T-helper 2 cell treated with Interferon-gamma antibody and Interleukin-4, amounts not matched to agents 5 μg/mL and 100 μg/mL, for 36 hours (primary cell): ENCODE measurements around the gene NEB.
"Not testable (repeated sequence)": the region's sequence is repeated elsewhere in the genome, so short reads cannot be mapped to it uniquely, and the experiment has no call there.

Source experiments
- DNase-seq: peaks from one replicate; pipeline ENCODE4 v3.0.0; 2021; ENCODE audit warnings: low spot score
- H3K27ac Mint-ChIP-seq: one replicate; pipeline ENCODE4 v1.8.0; 2021; ENCODE audit warnings: mild to moderate bottlenecking, mixed read lengths
- H3K27me3 Mint-ChIP-seq: one replicate; pipeline ENCODE4 v1.8.0; 2021; ENCODE audit warnings: low read depth, mixed read lengths
- H3K36me3 Mint-ChIP-seq: one replicate; pipeline ENCODE4 v1.8.0; 2021; ENCODE audit warnings: low read depth, mixed read lengths
- H3K4me1 Mint-ChIP-seq: one replicate; pipeline ENCODE4 v1.8.0; 2021; ENCODE audit warnings: low read depth, mixed read lengths
- H3K4me3 Mint-ChIP-seq: one replicate; pipeline ENCODE4 v1.8.0; 2022; ENCODE audit warnings: mild to moderate bottlenecking, moderate library complexity, mixed read lengths
- H3K9me3 Mint-ChIP-seq: one replicate; pipeline ENCODE4 v1.8.0; 2021; ENCODE audit warnings: mixed read lengths

Gene NEB

DNA sequence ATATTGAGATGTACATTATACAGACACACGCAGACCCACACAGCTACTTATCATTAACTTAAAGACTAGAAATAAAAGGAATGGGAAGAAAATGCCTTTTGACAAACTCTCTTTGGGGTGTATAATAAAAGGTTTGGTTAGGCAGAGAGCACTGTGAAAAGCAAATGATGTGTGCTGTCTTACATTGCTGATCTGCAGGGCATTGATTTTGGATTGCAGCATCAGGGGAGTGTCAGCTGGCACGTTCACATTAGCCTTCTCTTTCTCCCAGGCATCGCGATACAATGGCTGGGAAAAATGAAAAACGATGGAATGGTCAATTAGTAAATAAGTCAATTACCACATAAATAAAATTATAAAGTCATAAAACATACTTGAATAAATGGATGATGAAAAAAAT is 153.0 kb downstream of the NEB start:
- not testable (repeated sequence) for DNase-seq, H3K27ac Mint-ChIP-seq, H3K36me3 Mint-ChIP-seq, H3K27me3 Mint-ChIP-seq, H3K4me1 Mint-ChIP-seq, H3K4me3 Mint-ChIP-seq, H3K9me3 Mint-ChIP-seq

DNA sequence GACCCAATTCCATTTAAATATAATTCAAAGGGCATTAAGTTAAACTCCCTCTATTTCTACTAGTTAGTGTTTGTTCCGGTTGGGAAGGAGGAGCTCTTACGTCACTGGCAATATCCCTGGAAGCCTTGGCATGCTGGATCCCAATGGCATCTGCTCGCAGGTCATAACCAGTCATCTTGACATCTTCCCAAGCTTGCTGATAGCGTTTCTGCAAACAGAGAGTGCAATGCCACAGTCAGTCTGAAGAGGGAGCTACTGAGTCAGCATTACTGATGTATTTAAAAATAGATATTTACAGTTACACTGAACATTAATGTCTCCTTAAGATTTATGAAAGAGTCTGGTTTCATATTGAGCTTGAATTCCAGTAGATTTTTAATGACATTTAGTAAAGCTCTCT is 153.6 kb downstream of the NEB start:
- not testable (repeated sequence) for H3K4me1 Mint-ChIP-seq, H3K9me3 Mint-ChIP-seq, H3K4me3 Mint-ChIP-seq

DNA sequence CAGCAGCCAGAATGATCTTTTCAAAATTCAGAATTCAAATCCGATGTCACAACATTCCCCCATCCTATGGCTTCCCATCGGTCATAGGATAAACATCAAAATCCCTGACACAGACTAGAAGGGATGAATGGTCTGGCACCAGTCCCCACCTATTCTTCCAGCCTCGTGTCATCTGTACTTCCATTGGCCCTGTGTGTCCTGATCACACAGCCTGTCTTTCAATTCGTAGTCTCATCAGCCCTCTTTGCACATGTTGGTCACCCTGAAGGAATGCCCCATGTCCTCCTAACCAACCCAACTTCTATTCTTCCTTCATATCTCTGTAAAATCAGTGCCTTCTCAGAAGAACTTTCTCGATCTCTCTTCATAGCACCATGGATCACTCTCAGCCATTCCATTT is 157.2 kb downstream of the NEB start:
- no peaks in the 10 kb centered on the region for H3K4me1 Mint-ChIP-seq
- no peak overlapping the region for H3K27ac Mint-ChIP-seq
- no peaks in the 10 kb centered on the region for H3K9me3 Mint-ChIP-seq
- no peaks in the 10 kb centered on the region for H3K27me3 Mint-ChIP-seq
- H3K4me3 Mint-ChIP-seq: no peak overlapping the region
- no peaks in the 10 kb centered on the region for H3K36me3 Mint-ChIP-seq
- DNase-seq: no peak

More for the DNA sequence above, 153.6 kb downstream of the NEB start:
- DNase-seq, H3K36me3 Mint-ChIP-seq, H3K27ac Mint-ChIP-seq, H3K27me3 Mint-ChIP-seq: not testable (repeated sequence)

DNA sequence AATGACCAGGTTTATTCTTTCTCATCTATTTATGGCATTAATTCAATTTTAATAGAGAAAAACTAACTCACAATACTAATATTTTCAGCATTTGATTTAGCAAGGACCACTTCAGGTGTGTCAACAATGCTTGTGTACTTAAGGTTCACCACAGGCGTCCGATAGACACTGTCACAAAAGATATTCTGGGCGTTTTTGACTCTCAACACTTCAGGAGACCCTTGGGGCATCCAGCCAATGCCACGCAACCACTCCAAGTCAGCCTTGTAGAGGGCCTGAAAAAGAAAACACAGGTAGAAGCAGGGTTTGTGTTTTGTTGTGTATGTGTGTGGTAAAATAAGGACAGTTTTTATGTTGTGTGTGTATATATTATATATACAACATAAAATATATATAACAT is 158.2 kb downstream of the NEB start:
- Mint-ChIP-seq H3K27me3 (no peaks in the 10 kb centered on the region), H3K4me3 (no peak overlapping the region), H3K36me3 (no peaks in the 10 kb centered on the region), H3K4me1 (no peaks in the 10 kb centered on the region), H3K9me3 (no peaks in the 10 kb centered on the region), H3K27ac (no peak overlapping the region)
- no peak for DNase-seq

DNA sequence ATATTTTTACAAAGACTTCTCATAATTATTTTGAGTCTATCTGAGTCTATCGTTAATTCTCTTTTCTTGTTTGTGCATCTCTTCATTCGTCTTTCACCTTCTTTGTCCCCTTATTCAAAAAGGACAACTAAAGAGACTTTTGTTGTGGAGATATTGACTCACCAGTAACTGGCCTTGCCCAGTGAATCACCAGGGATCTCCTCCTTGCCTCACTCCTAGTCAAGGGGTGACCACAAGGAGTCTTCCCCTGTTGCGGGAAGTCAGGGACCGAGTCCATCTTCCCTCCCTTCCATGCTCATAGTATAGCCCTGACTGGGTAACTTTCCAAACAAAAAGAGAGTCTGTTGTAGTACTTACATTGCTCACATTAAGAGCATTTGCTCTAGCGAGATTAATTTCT is 158.9 kb downstream of the NEB start:
- no peaks in the 10 kb centered on the region for H3K36me3 Mint-ChIP-seq
- H3K9me3 Mint-ChIP-seq: no peaks in the 10 kb centered on the region
- no peak overlapping the region for H3K27ac Mint-ChIP-seq
- H3K4me1 Mint-ChIP-seq: no peaks in the 10 kb centered on the region
- DNase-seq: no peak
- no peak overlapping the region for H3K4me3 Mint-ChIP-seq
- H3K27me3 Mint-ChIP-seq: no peaks in the 10 kb centered on the region

DNA sequence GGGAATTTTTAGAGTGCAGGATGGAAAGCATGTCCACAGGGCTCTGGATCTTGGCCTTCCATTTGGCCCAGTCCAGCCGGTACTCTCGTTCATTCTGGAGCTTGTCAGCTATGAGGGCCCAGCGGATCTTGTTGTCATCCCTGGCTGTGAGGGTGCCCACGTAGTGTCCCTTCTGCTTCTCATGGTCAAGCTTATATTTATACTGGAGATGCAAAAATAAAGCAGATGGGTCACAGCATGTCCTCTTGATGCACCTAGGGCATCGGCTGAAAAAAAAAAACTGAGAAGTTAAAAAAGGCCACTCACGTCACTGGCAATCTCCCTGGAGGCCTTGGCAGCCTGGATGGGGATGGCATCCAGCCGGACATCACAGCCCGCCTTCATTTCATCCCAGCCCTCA is 164.1 kb downstream of the NEB start:
- no peak overlapping the region for H3K27ac Mint-ChIP-seq
- DNase-seq: no peak
- H3K9me3 Mint-ChIP-seq: no peaks in the 10 kb centered on the region
- H3K27me3 Mint-ChIP-seq: no peaks in the 10 kb centered on the region
- H3K4me3 Mint-ChIP-seq: no peak overlapping the region
- H3K36me3 Mint-ChIP-seq: no peaks in the 10 kb centered on the region
- H3K4me1 Mint-ChIP-seq: no peaks in the 10 kb centered on the region

DNA sequence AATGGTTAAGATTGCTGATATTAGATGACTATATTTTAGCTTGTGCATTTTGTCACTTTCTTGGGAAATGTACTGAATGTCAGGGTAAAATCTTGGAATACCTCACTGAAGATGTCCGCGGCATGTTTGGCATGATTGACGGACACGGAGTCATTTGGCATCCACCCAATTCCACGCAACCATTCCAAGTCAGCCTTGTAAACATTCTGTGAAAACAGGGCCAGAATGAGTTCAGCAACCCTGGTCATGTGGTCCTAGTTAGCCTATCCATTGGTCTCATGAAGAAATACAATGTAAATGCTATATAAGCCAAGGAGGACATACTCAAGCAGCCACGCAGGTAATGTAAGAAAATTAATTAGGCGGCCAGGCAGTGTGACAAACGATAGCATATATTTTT is 165.1 kb downstream of the NEB start:
- H3K27ac Mint-ChIP-seq: no peak overlapping the region

DNA sequence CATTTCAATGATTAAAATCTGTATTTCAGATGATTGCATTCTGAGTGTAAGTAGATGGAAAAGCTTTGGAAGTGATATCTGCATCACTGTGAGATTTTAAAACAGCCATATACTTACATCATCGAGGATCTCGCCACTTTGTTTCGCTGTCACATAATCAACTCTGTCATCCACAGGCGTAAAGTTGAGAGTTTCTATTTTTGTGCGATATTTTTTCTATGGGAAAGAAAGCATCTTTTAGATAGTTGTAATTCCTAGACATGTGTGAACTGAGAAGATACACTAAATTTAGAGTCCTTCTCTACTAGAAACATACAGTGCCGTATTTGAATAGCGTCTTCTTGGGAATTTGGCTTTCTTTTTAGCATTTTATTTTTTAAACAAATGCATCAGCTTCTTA is 165.8 kb downstream of the NEB start:
- no peak for DNase-seq
- Mint-ChIP-seq H3K9me3 (no peaks in the 10 kb centered on the region), H3K4me3 (no peak overlapping the region), H3K4me1 (no peaks in the 10 kb centered on the region), H3K27ac (no peak overlapping the region), H3K27me3 (no peaks in the 10 kb centered on the region), H3K36me3 (no peaks in the 10 kb centered on the region)

More for the DNA sequence above, 165.1 kb downstream of the NEB start:
- Mint-ChIP-seq H3K9me3 (no peaks in the 10 kb centered on the region), H3K4me3 (no peak overlapping the region), H3K4me1 (no peaks in the 10 kb centered on the region), H3K36me3 (no peaks in the 10 kb centered on the region), H3K27me3 (no peaks in the 10 kb centered on the region)
- no peak for DNase-seq

DNA sequence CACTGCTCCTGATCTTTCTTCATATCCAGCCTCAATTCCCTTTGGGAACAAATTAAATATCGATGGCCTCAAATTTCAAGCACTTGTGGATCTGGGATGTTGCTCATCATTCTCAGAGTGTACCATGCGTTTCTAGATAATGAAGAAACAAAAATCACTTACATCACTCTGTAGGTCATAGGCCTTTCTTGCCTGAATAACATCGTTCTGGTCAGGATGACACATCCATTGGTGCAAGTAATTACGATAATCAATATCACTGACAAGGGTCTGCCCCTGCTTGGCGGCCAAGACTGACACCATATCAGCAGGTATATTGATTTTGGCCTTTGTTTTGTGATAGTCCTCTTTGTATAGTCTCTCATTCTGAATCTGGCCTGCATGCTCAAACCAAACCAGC is 167.3 kb downstream of the NEB start:
- Mint-ChIP-seq H3K4me3 (no peak overlapping the region), H3K36me3 (no peaks in the 10 kb centered on the region), H3K27ac (no peak overlapping the region), H3K27me3 (no peaks in the 10 kb centered on the region), H3K4me1 (no peaks in the 10 kb centered on the region), H3K9me3 (no peaks in the 10 kb centered on the region)
- no peak for DNase-seq

DNA sequence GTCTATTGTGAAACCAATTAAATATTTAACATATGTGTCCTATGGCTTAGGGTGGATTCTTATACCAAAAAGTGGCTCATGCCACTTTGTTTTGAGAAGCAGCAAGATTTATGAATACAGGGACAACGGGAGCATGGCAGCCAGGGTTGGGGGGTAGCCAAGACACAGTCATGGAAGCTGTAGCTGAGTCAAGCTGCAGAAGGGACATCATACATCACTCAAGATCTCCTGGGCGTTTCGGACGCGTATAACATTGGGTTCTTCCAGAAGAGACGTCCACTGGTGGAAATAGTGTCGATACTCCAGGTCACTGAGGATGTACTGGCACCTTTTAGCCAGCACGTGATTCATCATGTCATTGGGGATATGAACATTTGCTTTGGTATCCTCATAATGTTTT is 171.9 kb downstream of the NEB start:
- Mint-ChIP-seq H3K27ac (no peak overlapping the region), H3K4me3 (no peak overlapping the region), H3K36me3 (no peaks in the 10 kb centered on the region), H3K9me3 (no peaks in the 10 kb centered on the region), H3K4me1 (no peaks in the 10 kb centered on the region), H3K27me3 (peaks cover 6% of the 10 kb centered on the region)
- DNase-seq: no peak

DNA sequence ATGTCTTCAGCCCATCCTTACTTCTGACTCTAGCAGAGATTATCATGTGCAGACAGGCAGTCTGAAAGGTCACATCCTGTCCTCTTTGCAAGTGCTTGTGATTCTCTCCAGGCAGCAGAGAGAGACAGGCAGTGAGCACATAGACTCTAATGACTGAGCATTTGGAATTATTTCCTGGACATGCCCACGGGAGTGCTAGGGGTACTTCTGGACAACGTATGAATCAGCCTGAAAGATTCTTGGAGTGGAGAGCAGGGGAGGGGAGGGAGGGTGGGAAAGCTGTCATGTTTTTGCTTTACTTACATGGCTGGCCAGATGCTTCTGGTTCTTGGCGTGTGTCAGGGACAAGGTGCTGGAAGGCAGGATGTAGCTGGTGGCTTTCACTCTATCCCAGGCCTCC is 174.0 kb downstream of the NEB start:
- no peak for DNase-seq
- no peak overlapping the region for H3K27ac Mint-ChIP-seq
- H3K4me3 Mint-ChIP-seq: no peak overlapping the region
- H3K4me1 Mint-ChIP-seq: no peaks in the 10 kb centered on the region
- H3K9me3 Mint-ChIP-seq: no peaks in the 10 kb centered on the region
- peaks cover 6% of the 10 kb centered on the region for H3K27me3 Mint-ChIP-seq
- no peaks in the 10 kb centered on the region for H3K36me3 Mint-ChIP-seq

DNA sequence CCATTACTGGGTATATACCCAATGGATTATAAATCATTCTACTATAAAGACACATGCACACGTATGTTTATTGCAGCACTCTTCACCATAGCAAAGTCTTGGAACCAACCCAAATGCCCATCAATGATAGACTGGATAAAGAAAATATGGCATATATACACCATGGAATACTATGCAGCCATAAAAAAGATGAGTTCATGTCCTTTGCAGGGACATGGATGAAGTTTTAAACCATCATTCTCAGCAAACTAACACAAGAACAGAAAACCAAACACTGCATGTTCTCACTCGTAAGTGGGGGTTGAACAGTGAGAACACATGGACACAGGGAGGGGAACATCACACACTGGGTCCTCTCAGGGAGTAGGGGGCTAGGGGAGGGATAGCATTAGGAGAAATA is 174.8 kb downstream of the NEB start:
- H3K4me1 Mint-ChIP-seq, H3K27ac Mint-ChIP-seq, H3K27me3 Mint-ChIP-seq, DNase-seq, H3K4me3 Mint-ChIP-seq, H3K36me3 Mint-ChIP-seq, H3K9me3 Mint-ChIP-seq: not testable (repeated sequence)

DNA sequence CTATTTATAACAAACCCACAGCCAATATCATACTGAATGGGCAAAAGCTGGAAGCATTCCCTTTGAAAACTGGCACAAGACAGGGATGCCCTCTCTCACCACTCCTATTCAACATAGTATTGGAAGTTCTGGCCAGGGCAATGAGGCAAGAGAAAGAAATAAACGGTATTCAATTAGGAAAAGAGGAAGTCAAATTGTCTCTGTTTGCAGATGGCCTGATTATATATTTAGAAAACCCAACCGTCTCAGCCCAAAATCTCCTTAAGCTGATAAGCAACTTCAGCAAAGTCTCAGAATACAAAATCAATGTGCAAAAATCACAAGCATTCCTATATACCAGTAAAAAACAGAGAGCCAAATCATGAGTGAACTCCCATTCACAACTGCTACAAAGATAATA is 176.4 kb downstream of the NEB start:
- H3K4me3 Mint-ChIP-seq, H3K4me1 Mint-ChIP-seq: not testable (repeated sequence)

DNA sequence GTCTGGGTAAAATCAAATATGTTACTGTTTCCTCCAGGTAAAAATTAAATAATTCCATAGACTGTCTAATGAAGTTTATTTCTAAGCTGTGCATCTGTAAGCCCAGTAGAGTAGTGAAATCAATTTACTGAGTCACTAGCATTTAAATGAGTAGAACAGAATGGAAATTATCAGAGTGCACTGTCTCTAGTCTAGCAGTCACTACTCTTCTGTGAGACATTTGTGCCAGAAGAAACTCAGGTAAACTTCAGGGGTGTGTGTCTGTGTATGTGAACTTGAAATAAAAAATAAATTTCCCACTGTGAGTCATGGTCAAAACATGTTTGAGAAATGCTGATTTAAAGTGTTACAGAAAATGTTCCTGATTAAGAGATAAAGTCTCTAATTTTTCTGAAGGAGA is 178.2 kb downstream of the NEB start:
- Mint-ChIP-seq H3K4me1 (no peaks in the 10 kb centered on the region), H3K36me3 (no peaks in the 10 kb centered on the region), H3K9me3 (no peaks in the 10 kb centered on the region), H3K27me3 (peaks cover 6% of the 10 kb centered on the region), H3K4me3 (no peak overlapping the region), H3K27ac (no peak overlapping the region)
- no peak for DNase-seq

More for the DNA sequence above, 176.4 kb downstream of the NEB start:
- not testable (repeated sequence) for H3K36me3 Mint-ChIP-seq, DNase-seq, H3K9me3 Mint-ChIP-seq, H3K27me3 Mint-ChIP-seq, H3K27ac Mint-ChIP-seq

DNA sequence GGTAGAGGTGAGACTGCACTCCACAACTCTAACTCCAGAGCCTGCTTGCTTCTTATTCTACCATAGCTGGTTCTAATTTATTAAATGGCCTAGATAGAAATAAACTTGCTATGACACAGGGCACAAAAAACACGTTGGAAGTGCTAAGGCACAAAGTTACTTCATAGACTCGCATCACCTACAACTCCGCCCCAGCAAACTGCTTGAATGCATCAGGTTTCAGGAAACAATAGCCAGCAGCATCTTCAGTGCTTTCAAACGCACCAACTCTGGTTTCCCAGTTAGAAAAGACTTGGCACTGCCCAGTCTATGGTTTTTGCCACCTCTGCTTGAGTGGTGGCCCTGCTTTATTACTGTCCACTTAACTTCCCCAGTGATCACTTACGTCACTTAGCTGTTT is 182.0 kb downstream of the NEB start:
- H3K4me3 Mint-ChIP-seq: no peak overlapping the region
- no peaks in the 10 kb centered on the region for H3K27me3 Mint-ChIP-seq
- no peak overlapping the region for H3K27ac Mint-ChIP-seq
- no peak for DNase-seq
- H3K9me3 Mint-ChIP-seq: no peaks in the 10 kb centered on the region
- H3K36me3 Mint-ChIP-seq: no peaks in the 10 kb centered on the region
- no peaks in the 10 kb centered on the region for H3K4me1 Mint-ChIP-seq

DNA sequence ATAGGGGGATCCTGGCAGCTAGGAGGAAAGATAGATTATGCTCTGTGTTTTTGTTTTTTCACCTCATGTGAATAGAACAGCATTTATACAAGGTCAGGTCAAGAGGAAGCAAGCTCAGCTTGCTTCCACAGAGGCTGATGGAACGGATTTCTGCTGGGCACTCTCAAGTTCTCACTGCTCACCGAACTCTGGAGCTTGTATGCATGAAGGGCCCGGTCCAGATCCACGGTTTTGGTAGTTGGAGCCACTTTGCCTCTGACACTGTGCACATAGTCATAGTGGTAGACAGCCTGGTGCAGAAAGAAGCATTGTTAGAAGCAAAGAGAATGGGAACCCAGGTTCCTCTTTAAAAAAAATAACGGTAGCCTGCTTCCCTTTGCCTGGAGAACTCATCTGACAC is 182.7 kb downstream of the NEB start:
- Mint-ChIP-seq H3K4me1 (no peaks in the 10 kb centered on the region), H3K4me3 (no peak overlapping the region)

More for the DNA sequence above, 182.7 kb downstream of the NEB start:
- H3K27me3 Mint-ChIP-seq: no peaks in the 10 kb centered on the region
- no peaks in the 10 kb centered on the region for H3K9me3 Mint-ChIP-seq
- H3K27ac Mint-ChIP-seq: no peak overlapping the region
- no peak for DNase-seq
- H3K36me3 Mint-ChIP-seq: no peaks in the 10 kb centered on the region
